Right ventricle myocardium inferior (tissue), 1 donor: ENCODE data around the gene ANAPC5. TPM values are rescaled to one million over a fixed set of nuclear protein-coding genes. Genes with fewer than 3 reads are reported as not detected.

Source experiments
- ATAC-seq: fragments of 200-7000 bp; cut with Tn5 transposase; one replicate; pipeline ENCODE4 v1.9.1; 2020; ENCODE audit warnings: mild to moderate bottlenecking, moderate library complexity
- DNase-seq: peaks from one replicate; pipeline ENCODE4 v3.0.0; 2021; ENCODE audit errors: missing footprints
- intact Hi-C: fragments of 100-400 bp; cut with DNase I; formaldehyde crosslinking; loops from one replicate; pipeline ENCODE4 v1.11.0; 2022
- total RNA-seq: library from RNA; stranded (reverse); fragmentation: NEBNext Ultra II Directional; extraction: Animal tissue kit (Norgen Biotek cat#: 25700); gene quantifications from one replicate; pipeline ENCODE4 v1.2.1, GENCODE V29; 2021
- donor health status: DM: no; HTN: yes; CAD: no; lungs with severe emphysema.

Gene ANAPC5
- total RNA-seq, 1 donor from 2014 or later = 61.8 TPM

GRCh38 chr12:121278169-121279070 lies 73.8 kb downstream of the ANAPC5 start:
- DNase-seq (peak; percentile 67), ATAC-seq (no peak)
- intact Hi-C loops = no loop called here

GRCh38 chr12:121277374-121277759 lies 74.8 kb downstream of the ANAPC5 start:
- no peak for ATAC-seq
- DNase-seq = no peak
- intact Hi-C loops = no loop called here

- intact Hi-C loops = no loop called here
- no peak for ATAC-seq
- no peak for DNase-seq
Measured at GRCh38 chr12:121274036-121274763, 78.0 kb downstream of the ANAPC5 start.

- no peak for ATAC-seq
- intact Hi-C loops = no loop called here
- DNase-seq = no peak
Measured at GRCh38 chr12:121273364-121273896, 78.8 kb downstream of the ANAPC5 start.

- DNase-seq (no peak), ATAC-seq (no peak)
- intact Hi-C loops = no loop called here
Measured at GRCh38 chr12:121267822-121268221, 84.4 kb downstream of the ANAPC5 start.

GRCh38 chr12:121264951-121265515 lies 87.2 kb downstream of the ANAPC5 start:
- intact Hi-C loops = no loop called here
- ATAC-seq = no peak

GRCh38 chr12:121264135-121264534 lies 88.1 kb downstream of the ANAPC5 start:
- DNase-seq (peak; percentile 7), ATAC-seq (no peak)
- intact Hi-C loops = no loop called here

More at GRCh38 chr12:121264951-121265515, 87.2 kb downstream of the ANAPC5 start:
- DNase-seq = no peak

GRCh38 chr12:121263206-121263935 lies 88.8 kb downstream of the ANAPC5 start:
- intact Hi-C loops = no loop called here
- DNase-seq = peak; percentile 32
- no peak for ATAC-seq

GRCh38 chr12:121261398-121261797 lies 90.8 kb downstream of the ANAPC5 start:
- no peak for DNase-seq
- intact Hi-C loops = no loop called here
- ATAC-seq = no peak

- DNase-seq (peak; percentile 7), ATAC-seq (no peak)
- intact Hi-C loops = no loop called here
Measured at GRCh38 chr12:121260091-121260490, 92.1 kb downstream of the ANAPC5 start.

GRCh38 chr12:121259074-121259473 lies 93.1 kb downstream of the ANAPC5 start:
- intact Hi-C loops = no loop called here
- ATAC-seq = no peak
- DNase-seq = peak; percentile 34

Other genes starting within 250 kb of the ANAPC5 start
- 2.0 TPM for gene P2RX7, start 219.5 kb downstream of the ANAPC5 start, total RNA-seq
- gene P2RX4, start 142.3 kb downstream of the ANAPC5 start, total RNA-seq = 4.7 TPM
- 15.2 TPM for gene CAMKK2, start 55.7 kb downstream of the ANAPC5 start, total RNA-seq
- 19.5 TPM for gene RNF34, start 47.7 kb upstream of the ANAPC5 start, total RNA-seq
- gene KDM2B, start 228.6 kb upstream of the ANAPC5 start, total RNA-seq = 13.1 TPM